ENCODE data around the gene TRIM41. TPM values are rescaled to one million over a fixed set of nuclear protein-coding genes. Genes with fewer than 3 reads are reported as not detected.
"Not testable (repeated sequence)": the region's sequence is repeated elsewhere in the genome, so short reads cannot be mapped to it uniquely, and the experiment has no call there.

The TRIM41 gene
- total RNA-seq, 1 experiment from 2014 or later = 34.2 TPM

GRCh38 chr5:181267291-181267904 is 44.3 kb downstream of the TRIM41 start:
- Mint-ChIP-seq H3K36me3 (ENCODE audit: insufficient read depth in 1 of 3, low read depth in 3 of 3) (peaks cover 9 to 14% (median 10%) of the 10 kb centered on the region in 3 experiments; a peak in 6 of 7 replicates), H3K4me3 (peak overlapping the region; percentile 43 to 47; a peak in 3 of 5 replicates), H3K27ac (peak overlapping the region; percentile 19 to 98 (median 62); a peak in 5 of 7 replicates), H3K4me1 (peaks cover 17 to 28% of the 10 kb centered on the region in 2 experiments)
- H3K18ac ChIP-seq (ENCODE audit: insufficient read length, low read depth, low read length); H2AFZ ChIP-seq (ENCODE audit: low read length); H2BK5ac ChIP-seq (ENCODE audit: insufficient read length, low read length); H3K9ac ChIP-seq (ENCODE audit: extremely low read depth, insufficient read length, low read length); H4K5ac ChIP-seq (ENCODE audit: insufficient read length, low read depth, low read length); H2BK20ac ChIP-seq (ENCODE audit: low read depth, low read length, poor library complexity, severe bottlenecking); H3K4me1 ChIP-seq (ENCODE audit: insufficient read depth, low read length); H3K23ac ChIP-seq (ENCODE audit: insufficient read length, low read depth, low read length); H3K56ac ChIP-seq (ENCODE audit: insufficient read length, low read depth, low read length); H4K20me1 ChIP-seq (ENCODE audit: control insufficient read depth, insufficient read depth, insufficient read length); H3T11ph ChIP-seq (ENCODE audit: low read length); H2BK12ac ChIP-seq (ENCODE audit: insufficient read length, low read depth, low read length); H3K79me1 ChIP-seq (ENCODE audit: insufficient read depth, low read depth, low read length, poor library complexity, severe bottlenecking); H3K9me3 ChIP-seq (ENCODE audit: control insufficient read depth, low read depth, low read length); H3K23me2 ChIP-seq (ENCODE audit: insufficient read length, low read depth, low read length, poor library complexity, severe bottlenecking); H2BK120ac ChIP-seq (ENCODE audit: low read depth, low read length, poor library complexity, severe bottlenecking); H3K79me2 ChIP-seq (ENCODE audit: insufficient read depth, low read length); H3K27me3 Mint-ChIP-seq (ENCODE audit: low read depth); H3K9me3 Mint-ChIP-seq; H3K4ac ChIP-seq (ENCODE audit: low read depth, low read length); H3K4me2 ChIP-seq (ENCODE audit: insufficient read depth, insufficient read length, low read length); H3K27ac ChIP-seq (ENCODE audit: insufficient read length, low read depth, low read length); H4K8ac ChIP-seq (replicated peaks; ENCODE audit: insufficient read length, low read depth, low read length); H3K27me3 ChIP-seq (ENCODE audit: insufficient read depth, low read length); H3K14ac ChIP-seq (ENCODE audit: insufficient read depth, low read length); H4K91ac ChIP-seq (ENCODE audit: insufficient read length, low read depth, low read length); H2BK15ac ChIP-seq (ENCODE audit: low read depth, low read length); H2AK5ac ChIP-seq (ENCODE audit: insufficient read length, low read length): not testable (repeated sequence)
- peak; percentile 29; the same call in 2 of the 3 replicates for TF ChIP-seq CTCF (conservative IDR thresholded peaks at IDR 0.05)
- DNase-seq = peak; percentile 69
- WGBS (ENCODE audit: extremely low coverage, insufficient read length, low lambda C conversion rate) = no CpG with 5 or more reads among the region's 8 CpGs

- H3K36me3 Mint-ChIP-seq (ENCODE audit: insufficient read depth in 1 of 3, low read depth in 3 of 3) = peaks cover 9 to 14% (median 10%) of the 10 kb centered on the region in 3 experiments; a peak in 6 of 7 replicates
- WGBS (ENCODE audit: extremely low coverage, insufficient read length, low lambda C conversion rate) = no CpG with 5 or more reads among the region's 12 CpGs
- not testable (repeated sequence) for H3K9me3 ChIP-seq (ENCODE audit: control insufficient read depth, low read depth, low read length); H3K23me2 ChIP-seq (ENCODE audit: insufficient read length, low read depth, low read length, poor library complexity, severe bottlenecking); H2BK20ac ChIP-seq (ENCODE audit: low read depth, low read length, poor library complexity, severe bottlenecking); H3T11ph ChIP-seq (ENCODE audit: low read length); H4K8ac ChIP-seq (replicated peaks; ENCODE audit: insufficient read length, low read depth, low read length); DNase-seq; H2AK5ac ChIP-seq (ENCODE audit: insufficient read length, low read length); H3K79me1 ChIP-seq (ENCODE audit: insufficient read depth, low read depth, low read length, poor library complexity, severe bottlenecking); H3K9me3 Mint-ChIP-seq; H3K27me3 ChIP-seq (ENCODE audit: insufficient read depth, low read length); H4K20me1 ChIP-seq (ENCODE audit: control insufficient read depth, insufficient read depth, insufficient read length); H4K5ac ChIP-seq (ENCODE audit: insufficient read length, low read depth, low read length); H3K14ac ChIP-seq (ENCODE audit: insufficient read depth, low read length); H3K18ac ChIP-seq (ENCODE audit: insufficient read length, low read depth, low read length); H3K4me2 ChIP-seq (ENCODE audit: insufficient read depth, insufficient read length, low read length); H2AFZ ChIP-seq (ENCODE audit: low read length); H3K56ac ChIP-seq (ENCODE audit: insufficient read length, low read depth, low read length); H3K4me3 Mint-ChIP-seq; H3K23ac ChIP-seq (ENCODE audit: insufficient read length, low read depth, low read length); H4K91ac ChIP-seq (ENCODE audit: insufficient read length, low read depth, low read length); H3K4ac ChIP-seq (ENCODE audit: low read depth, low read length); H3K4me1 ChIP-seq (ENCODE audit: insufficient read depth, low read length); H2BK120ac ChIP-seq (ENCODE audit: low read depth, low read length, poor library complexity, severe bottlenecking); H2BK15ac ChIP-seq (ENCODE audit: low read depth, low read length); H2BK5ac ChIP-seq (ENCODE audit: insufficient read length, low read length); H2BK12ac ChIP-seq (ENCODE audit: insufficient read length, low read depth, low read length); H3K79me2 ChIP-seq (ENCODE audit: insufficient read depth, low read length); H3K27ac ChIP-seq (ENCODE audit: insufficient read length, low read depth, low read length); H3K27me3 Mint-ChIP-seq (ENCODE audit: low read depth); H3K9ac ChIP-seq (ENCODE audit: extremely low read depth, insufficient read length, low read length)
- peak overlapping the region in 1 of 3 experiments; percentile 98; a peak in 2 of 7 replicates for H3K27ac Mint-ChIP-seq
- peaks cover 17 to 28% of the 10 kb centered on the region in 2 experiments for H3K4me1 Mint-ChIP-seq
Measured at GRCh38 chr5:181267907-181268306, 44.8 kb downstream of the TRIM41 start.

Data from H9 (cell line).